A673 (cell line): ENCODE data around the gene HOXA1.

ENCODE experiments used
- CTCF ChIP-seq: fragments of 300-800, 200-600 bp; sonication (generic); conservative IDR thresholded peaks from 2 replicates; pipeline ENCODE4 v1.5.1; 2017; ENCODE audit warnings: low read depth, mild to moderate bottlenecking, antibody characterized with exemption, low read length, moderate library complexity, mixed read lengths
- EZH2 ChIP-seq: fragments of 200-600 bp; sonication (generic); IDR thresholded peaks from 2 replicates; pipeline ENCODE4 v1.6.1; 2017; ENCODE audit warnings: borderline replicate concordance, low read depth, mild to moderate bottlenecking, mixed read lengths, antibody characterized with exemption, low read length; ENCODE audit not compliant: poor library complexity, severe bottlenecking

- TF ChIP-seq CTCF (no peak), EZH2 (no peak)
Observed at GRCh38 chr7:27121684-27122076, 25.9 kb upstream of the HOXA1 start.
